Amniotic epithelial cell (primary cell): ENCODE measurements around the gene CMIP.

ENCODE experiments used
- DNase-seq: peaks from one replicate; pipeline ENCODE4 v3.0.0-alpha.2; 2010; ENCODE audit warnings: low read depth

The CMIP gene

DNA sequence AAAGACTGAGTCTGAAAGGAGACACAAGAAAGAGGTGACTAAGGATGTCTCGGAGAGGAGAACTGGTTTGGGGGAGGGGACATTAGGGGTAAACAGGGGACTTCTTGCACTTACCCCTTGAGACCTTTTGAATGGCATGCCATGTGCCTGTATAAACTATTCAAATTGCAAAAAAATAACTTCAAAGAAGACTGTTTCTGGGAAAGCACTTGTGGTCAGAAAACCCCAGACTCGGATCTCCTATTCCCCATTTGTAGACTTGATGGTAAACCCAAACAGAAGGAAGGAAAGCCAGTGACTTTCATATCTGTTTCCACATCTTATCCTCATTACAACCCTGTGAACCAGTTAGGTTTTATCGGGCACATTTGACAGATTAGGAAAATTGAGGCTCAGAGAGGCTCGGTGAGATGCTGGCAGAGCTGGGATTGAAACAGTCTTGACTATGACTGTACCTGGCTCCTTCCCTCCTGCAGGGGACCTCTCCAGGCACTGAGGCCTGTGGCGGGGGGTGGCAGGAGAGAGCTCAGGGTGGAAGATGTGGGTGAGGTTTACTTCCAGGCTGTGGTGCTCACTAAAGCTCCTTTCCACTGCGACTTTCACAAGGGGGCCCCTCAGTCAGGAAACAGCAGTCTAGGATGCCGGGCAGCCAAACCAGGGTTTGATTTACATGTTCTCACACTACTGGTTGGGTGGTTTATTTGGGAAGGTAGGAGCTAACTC lies 304.0 kb downstream of the CMIP start:
- DNase-seq: no peak

- DNase-seq: no peak
Observed at GRCh38 chr16:81752225-81752875, 307.7 kb downstream of the CMIP start.

- no peak for DNase-seq
Observed at GRCh38 chr16:81752876-81753227, 308.2 kb downstream of the CMIP start.

DNA sequence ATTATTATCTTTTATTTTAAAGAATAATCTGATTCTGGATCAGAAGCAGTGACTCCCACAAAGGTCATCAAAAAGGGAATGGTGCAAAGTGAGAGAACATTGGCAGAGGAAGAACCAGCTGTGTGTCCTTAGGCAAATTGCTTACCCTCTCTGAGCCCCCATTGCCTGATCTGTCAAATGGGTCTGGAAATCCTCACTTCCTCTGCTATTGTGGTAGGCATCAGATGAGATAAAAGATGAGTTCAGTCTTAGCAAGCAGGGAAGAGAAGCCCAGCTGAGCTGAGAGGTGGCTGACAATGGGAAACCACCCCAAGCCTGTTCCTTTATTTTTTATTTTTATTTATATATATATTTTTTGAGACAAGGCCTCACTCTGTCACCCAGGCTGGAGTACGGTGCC lies 310.2 kb downstream of the CMIP start:
- no peak for DNase-seq

DNA sequence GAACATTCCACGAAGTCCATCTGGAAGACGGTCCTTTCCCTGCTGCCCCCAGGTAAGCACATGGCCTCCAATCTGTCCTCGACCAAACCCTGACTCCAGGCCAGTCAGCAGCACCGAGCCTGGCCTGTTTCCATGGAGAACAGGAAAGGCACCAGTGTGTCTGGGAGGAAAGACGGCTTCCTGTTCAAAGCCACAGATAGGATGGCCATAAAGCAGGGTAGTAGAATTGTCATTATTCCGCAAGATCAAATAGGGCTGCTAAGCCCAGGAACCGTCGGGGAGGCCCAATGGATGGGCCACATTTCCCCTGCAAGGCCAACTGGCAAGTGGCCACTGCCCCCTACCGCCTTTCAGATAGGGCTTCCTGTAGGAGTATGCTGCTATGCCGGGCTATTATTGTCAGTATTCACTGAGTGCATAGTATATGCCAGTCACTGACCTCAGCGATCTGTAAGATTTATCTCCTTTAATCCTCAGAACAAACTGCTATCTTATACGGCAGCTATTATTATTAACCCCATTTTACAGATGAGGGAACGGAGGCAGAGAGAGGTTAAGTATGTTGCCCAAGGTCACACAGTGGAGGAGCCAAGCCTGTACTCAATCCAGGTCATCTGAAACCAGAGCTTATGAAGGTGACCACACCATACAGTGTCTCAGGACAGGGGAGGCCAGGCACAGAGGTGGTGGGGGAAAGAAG lies 311.5 kb downstream of the CMIP start:
- no peak for DNase-seq

DNA sequence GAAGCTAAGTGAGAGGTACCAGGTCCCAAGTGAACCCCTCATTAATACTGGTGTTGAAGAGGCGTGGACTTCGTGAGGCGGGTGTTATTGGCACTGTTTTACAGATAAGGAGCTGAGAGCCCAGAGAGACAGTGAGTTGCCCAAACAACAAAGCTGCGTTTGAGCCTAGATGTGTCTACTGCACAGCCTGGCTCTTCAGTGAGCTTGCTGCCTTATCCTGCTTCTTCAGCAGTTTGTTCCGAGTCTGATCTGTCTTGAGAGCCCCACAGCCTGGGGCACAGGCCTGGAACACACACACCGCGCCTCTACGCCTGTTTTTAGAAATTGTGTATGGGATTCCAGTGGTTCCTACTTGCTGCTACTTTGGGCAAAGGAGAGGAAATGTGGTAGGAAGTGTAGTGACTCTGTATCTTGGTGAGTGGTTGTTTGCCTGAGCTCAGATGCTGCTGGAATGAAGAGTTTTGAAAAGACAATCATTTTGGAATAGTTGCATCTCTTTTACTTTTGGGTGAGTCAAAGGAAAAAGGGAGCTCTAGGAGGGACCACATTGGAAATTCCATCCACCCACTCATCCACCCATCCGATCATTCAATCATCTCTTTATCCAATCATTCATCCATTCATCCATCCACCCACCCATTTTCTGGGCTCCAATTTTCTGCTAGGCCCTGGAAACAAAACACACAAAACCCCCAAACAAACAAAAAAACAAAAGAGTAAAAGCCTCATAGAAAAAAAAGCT lies 312.2 kb downstream of the CMIP start:
- DNase-seq: no peak

DNA sequence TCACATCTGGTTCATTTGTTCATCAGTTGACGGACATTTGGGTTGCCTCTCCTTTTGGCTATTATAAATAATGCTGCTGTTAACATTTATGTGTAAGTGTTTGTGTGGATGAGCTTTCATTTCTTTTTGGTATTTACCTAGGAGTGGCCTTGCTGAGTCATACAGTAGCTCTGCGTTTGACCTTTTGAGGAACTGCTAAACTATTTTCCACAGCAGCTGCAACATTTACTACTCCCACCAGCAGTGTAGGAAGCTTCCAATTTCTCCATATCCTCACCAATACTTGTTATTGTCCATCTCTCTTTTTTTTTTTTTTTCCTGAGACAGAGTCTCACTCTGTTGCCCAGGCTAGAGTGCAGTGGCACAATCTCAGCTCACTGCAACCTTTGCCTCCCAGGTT lies 313.8 kb downstream of the CMIP start:
- peak; percentile 32 for DNase-seq
